Stomach smooth muscle (tissue), 2 donors: Measurements from ENCODE around the gene PTPRG.

Source experiments
- H3K27ac ChIP-seq: one replicate; pipeline ENCODE4 v1.7.0; 2013; ENCODE audit warnings: mild to moderate bottlenecking, low read length, inconsistent platforms
- H3K27me3 ChIP-seq, 2 donors: one replicate each; pipeline ENCODE4 v1.7.0; 2013; ENCODE audit warnings: low read length in 2 of 2; ENCODE audit not compliant: insufficient read depth in 2 of 2, control insufficient read depth in 1 of 2
- H3K36me3 ChIP-seq, 2 donors: one replicate each; pipeline ENCODE4 v1.7.0; 2013; ENCODE audit warnings: low read length in 2 of 2; ENCODE audit not compliant: control insufficient read depth in 2 of 2, insufficient read depth in 2 of 2
- H3K4me1 ChIP-seq: one replicate; pipeline ENCODE4 v1.7.0; 2013; ENCODE audit warnings: low read length; ENCODE audit not compliant: control insufficient read depth, insufficient read depth
- H3K4me3 ChIP-seq, 2 donors: one replicate each; pipeline ENCODE4 v1.7.0; 2013; ENCODE audit warnings: low read length in 2 of 2
- H3K9ac ChIP-seq, 2 donors: one replicate each; pipeline ENCODE4 v1.7.0; 2013; ENCODE audit warnings: low read length in 2 of 2, mild to moderate bottlenecking in 1 of 2
- H3K9me3 ChIP-seq, 2 donors: one replicate each; pipeline ENCODE4 v1.7.0; 2013; ENCODE audit warnings: low read length in 2 of 2; ENCODE audit not compliant: control insufficient read depth in 2 of 2
- donor health status: healthy.
- donor health status: Pancreatic carcinoma.

PTPRG gene

GRCh38 chr3:61796911-61797310 lies 235.5 kb downstream of the PTPRG start:
- H3K27me3 ChIP-seq: no peaks in the 10 kb centered on the region
- H3K9ac ChIP-seq: no peak overlapping the region
- H3K4me1 ChIP-seq: peaks cover 17% of the 10 kb centered on the region
- no peak overlapping the region for H3K27ac ChIP-seq
- H3K36me3 ChIP-seq: no peaks in the 10 kb centered on the region
- H3K9me3 ChIP-seq: no peaks in the 10 kb centered on the region
- H3K4me3 ChIP-seq: peak overlapping the region in 1 of 2 donors; percentile 22

DNA sequence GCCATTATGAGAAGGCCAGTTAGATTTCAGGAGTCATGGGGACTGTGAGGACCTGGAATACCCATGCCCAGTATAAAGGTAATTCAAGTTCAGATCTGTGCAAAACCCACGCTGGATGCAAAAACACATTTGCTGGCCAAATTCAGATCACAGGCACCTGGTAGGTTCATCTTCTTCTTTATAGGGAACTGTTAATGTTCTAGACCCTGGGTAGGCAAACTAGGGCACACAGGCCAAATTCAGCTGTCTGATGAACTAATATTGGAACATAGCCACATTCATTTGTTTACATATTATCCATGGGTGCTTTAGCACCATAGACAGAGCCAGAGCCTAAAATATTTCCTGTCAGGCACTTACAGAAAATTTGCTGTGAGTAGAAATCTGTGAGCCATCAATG lies 241.4 kb downstream of the PTPRG start:
- H3K27ac ChIP-seq: no peak overlapping the region

DNA sequence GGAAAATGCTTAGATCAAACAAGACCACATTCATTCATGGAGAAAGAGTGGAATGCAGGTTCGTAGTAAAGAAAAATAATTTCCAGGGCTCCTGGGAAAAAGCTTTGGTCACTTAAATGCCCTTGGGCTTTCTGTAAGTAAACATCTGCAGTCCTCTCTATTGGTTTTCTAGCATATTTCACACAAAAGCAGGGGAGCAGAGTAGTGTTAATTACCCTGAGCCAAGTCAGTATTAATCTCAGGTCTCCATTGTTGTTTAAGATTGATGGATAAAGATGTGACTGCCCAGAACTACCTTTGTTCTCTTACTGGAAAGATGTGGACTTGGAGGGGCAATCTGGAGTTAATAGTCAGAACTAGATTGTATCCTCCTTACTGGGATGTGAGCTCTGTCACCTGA lies 242.6 kb downstream of the PTPRG start:
- H3K27ac ChIP-seq: peak overlapping the region; percentile 46
- no peaks in the 10 kb centered on the region for H3K9me3 ChIP-seq
- H3K27me3 ChIP-seq: no peaks in the 10 kb centered on the region
- no peaks in the 10 kb centered on the region for H3K36me3 ChIP-seq
- no peak overlapping the region for H3K9ac ChIP-seq
- H3K4me1 ChIP-seq: peaks cover 39% of the 10 kb centered on the region
- H3K4me3 ChIP-seq: no peak overlapping the region

More for the DNA sequence above, 241.4 kb downstream of the PTPRG start:
- Histone ChIP-seq H3K4me3 (no peak overlapping the region), H3K9me3 (no peaks in the 10 kb centered on the region), H3K9ac (no peak overlapping the region), H3K36me3 (no peaks in the 10 kb centered on the region), H3K27me3 (no peaks in the 10 kb centered on the region), H3K4me1 (peaks cover 35% of the 10 kb centered on the region)

DNA sequence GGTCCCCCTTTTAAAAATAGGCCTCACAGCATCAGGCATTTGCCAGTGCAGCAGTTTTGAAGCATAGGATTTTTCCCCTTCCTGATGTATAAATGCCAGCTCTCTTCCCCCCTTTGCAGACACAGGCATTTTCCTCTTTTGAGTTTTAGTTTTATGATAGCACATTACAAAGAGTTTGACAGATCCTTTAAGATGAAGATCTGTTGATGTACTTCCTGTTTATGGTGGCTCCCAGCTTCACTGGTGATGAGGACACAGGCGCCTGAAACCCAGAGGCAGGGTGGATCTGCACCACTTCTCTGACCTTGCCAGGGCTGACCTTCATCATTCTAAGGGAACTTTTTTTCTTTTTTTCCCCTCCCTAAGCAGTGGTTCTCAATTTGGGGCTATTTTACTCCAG lies 243.4 kb downstream of the PTPRG start:
- H3K9ac ChIP-seq: no peak overlapping the region
- no peak overlapping the region for H3K4me3 ChIP-seq
- no peaks in the 10 kb centered on the region for H3K9me3 ChIP-seq
- peak overlapping the region; percentile 46 for H3K27ac ChIP-seq
- H3K27me3 ChIP-seq: no peaks in the 10 kb centered on the region
- H3K36me3 ChIP-seq: no peaks in the 10 kb centered on the region
- peaks cover 46% of the 10 kb centered on the region for H3K4me1 ChIP-seq

DNA sequence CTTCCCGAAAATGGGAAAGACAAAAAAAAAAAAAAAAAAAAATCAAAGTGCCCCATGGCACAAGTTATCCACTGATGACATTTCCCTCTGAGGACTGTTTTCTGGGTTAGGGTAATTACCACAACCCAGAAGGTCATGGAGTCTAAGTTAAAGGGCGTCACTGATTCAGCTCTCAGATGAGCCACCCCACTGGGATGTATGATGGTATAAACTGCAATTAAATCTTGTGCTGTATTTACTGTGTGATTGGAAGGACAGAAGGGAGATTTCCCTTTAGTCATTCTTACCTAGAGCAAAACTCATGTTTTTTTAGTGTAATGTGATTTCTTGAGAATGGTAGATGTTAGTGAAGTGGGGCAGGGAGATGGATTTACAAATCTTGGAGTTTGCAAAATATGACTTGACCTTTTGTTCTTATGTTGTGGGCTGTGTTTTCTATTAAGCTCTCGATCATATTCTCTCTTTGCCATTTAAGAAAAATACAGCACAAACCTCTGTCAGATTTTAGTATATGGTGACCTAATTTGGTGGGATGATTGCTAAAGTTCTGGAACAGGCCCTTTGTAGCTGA lies 244.2 kb downstream of the PTPRG start:
- Histone ChIP-seq H3K9ac (no peak overlapping the region), H3K27me3 (no peaks in the 10 kb centered on the region), H3K36me3 (no peaks in the 10 kb centered on the region), H3K27ac (peak overlapping the region; percentile 46), H3K9me3 (no peaks in the 10 kb centered on the region), H3K4me1 (peaks cover 48% of the 10 kb centered on the region), H3K4me3 (no peak overlapping the region)

DNA sequence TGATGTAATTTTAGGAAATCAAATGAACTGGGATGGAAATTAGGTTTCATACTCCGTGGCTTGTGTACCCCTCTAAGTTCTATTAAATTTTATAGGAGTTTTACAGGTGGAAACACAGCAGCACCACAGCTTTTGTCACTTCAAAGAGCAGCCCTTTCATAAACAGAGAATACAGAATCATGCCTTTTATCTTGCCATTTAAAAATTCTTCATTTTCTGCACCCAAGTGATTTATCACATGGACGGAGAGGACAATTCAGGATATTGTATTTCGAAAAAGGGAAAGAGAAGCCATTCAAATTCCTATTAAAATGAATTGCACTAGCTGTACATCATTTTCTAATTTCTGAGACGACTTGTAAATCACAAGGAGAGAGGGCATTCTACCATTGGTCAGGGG lies 245.4 kb downstream of the PTPRG start:
- Histone ChIP-seq H3K27ac (peak overlapping the region; percentile 46), H3K9me3 (no peaks in the 10 kb centered on the region), H3K36me3 (no peaks in the 10 kb centered on the region), H3K9ac (no peak overlapping the region), H3K27me3 (no peaks in the 10 kb centered on the region), H3K4me1 (peaks cover 54% of the 10 kb centered on the region), H3K4me3 (no peak overlapping the region)

DNA sequence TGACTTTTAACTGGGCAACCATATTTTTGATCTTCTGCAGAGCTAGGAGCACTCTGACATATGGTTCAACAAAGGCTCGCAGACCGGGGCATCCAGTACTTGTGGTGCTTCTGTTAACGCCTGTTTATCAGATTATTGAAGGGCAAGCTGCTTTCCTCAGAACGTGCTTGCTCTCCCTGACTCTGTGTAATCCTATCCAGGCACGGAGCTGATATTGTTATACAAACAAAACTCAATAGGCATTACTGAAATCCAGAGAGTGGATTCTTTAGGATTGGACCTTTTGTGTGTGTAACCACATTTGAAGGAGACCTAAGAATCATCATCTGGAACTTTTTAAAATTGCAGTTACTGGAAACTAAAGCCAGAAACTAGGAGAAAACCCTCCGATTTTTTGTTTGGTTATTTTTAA lies 246.5 kb downstream of the PTPRG start:
- no peaks in the 10 kb centered on the region for H3K9me3 ChIP-seq
- H3K36me3 ChIP-seq: no peaks in the 10 kb centered on the region
- peak overlapping the region; percentile 46 for H3K27ac ChIP-seq
- peaks cover 58% of the 10 kb centered on the region for H3K4me1 ChIP-seq
- H3K9ac ChIP-seq: peak overlapping the region in 1 of 2 donors; percentile 7
- no peak overlapping the region for H3K4me3 ChIP-seq
- H3K27me3 ChIP-seq: no peaks in the 10 kb centered on the region

GRCh38 chr3:61808526-61808925 lies 247.2 kb downstream of the PTPRG start:
- Histone ChIP-seq H3K4me3 (no peak overlapping the region), H3K27me3 (no peaks in the 10 kb centered on the region), H3K27ac (peak overlapping the region; percentile 46), H3K36me3 (no peaks in the 10 kb centered on the region), H3K9ac (peak overlapping the region in 1 of 2 donors; percentile 7), H3K4me1 (peaks cover 58% of the 10 kb centered on the region), H3K9me3 (no peaks in the 10 kb centered on the region)

- no peak overlapping the region for H3K27ac ChIP-seq
- no peaks in the 10 kb centered on the region for H3K9me3 ChIP-seq
- H3K9ac ChIP-seq: no peak overlapping the region
- H3K4me1 ChIP-seq: peaks cover 58% of the 10 kb centered on the region
- no peaks in the 10 kb centered on the region for H3K27me3 ChIP-seq
- H3K36me3 ChIP-seq: no peaks in the 10 kb centered on the region
- no peak overlapping the region for H3K4me3 ChIP-seq
These were observed 247.6 kb downstream of the PTPRG start for GRCh38 chr3:61808999-61809398.

DNA sequence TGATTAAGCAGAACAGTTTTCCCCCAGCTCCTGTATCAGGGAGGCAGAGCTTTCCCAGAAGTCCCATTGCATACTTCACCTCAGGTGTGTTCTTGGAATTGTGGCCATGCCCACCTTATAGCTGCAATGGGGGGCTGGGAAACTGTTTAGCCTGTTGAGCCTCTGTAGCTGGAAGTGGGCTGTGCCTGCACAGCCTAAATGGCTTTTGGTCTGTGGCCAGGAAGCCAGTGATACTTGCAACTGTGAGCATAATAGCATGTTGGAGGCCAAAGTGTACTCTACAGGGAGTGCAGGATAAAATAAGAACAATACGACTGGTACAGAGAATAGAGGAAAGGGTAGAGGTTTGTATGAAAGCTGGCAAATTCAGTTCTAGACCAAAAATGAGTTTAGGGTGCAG lies 248.5 kb downstream of the PTPRG start:
- H3K9me3 ChIP-seq: no peaks in the 10 kb centered on the region
- no peaks in the 10 kb centered on the region for H3K27me3 ChIP-seq
- peak overlapping the region; percentile 62 for H3K27ac ChIP-seq
- no peak overlapping the region for H3K9ac ChIP-seq
- no peaks in the 10 kb centered on the region for H3K36me3 ChIP-seq
- H3K4me3 ChIP-seq: peak overlapping the region in 1 of 2 donors; percentile 9
- peaks cover 59% of the 10 kb centered on the region for H3K4me1 ChIP-seq

- no peaks in the 10 kb centered on the region for H3K36me3 ChIP-seq
- peaks cover 48% of the 10 kb centered on the region for H3K4me1 ChIP-seq
- H3K27me3 ChIP-seq: no peaks in the 10 kb centered on the region
- no peaks in the 10 kb centered on the region for H3K9me3 ChIP-seq
- peak overlapping the region; percentile 62 for H3K27ac ChIP-seq
- H3K9ac ChIP-seq: no peak overlapping the region
- H3K4me3 ChIP-seq: no peak overlapping the region
These were observed 249.7 kb downstream of the PTPRG start for GRCh38 chr3:61810953-61811497.
